K562 (cell line): Measurements from ENCODE around the gene CDCP2. TPM values are rescaled to one million over a fixed set of nuclear protein-coding genes. Genes with fewer than 3 reads are reported as not detected.

ENCODE experiments used
- CREBBP ChIP-seq: IDR thresholded peaks from one replicate; pipeline ENCODE4 v1.6.1; 2012; ENCODE audit warnings: low read depth, mild to moderate bottlenecking, control low read depth, inconsistent platforms, low read length
- DMBX1 ChIP-seq: fragments of 250-450 bp; sonication (Bioruptor Pico); IDR thresholded peaks from 2 replicates; pipeline ENCODE4 v1.8.0; 2022; ENCODE audit warnings: inconsistent platforms, mild to moderate bottlenecking, moderate library complexity, borderline replicate concordance
- EP300 ChIP-seq: IDR thresholded peaks from 2 replicates; pipeline ENCODE4 v1.6.1; 2012; ENCODE audit warnings: low read length, improper control_type of control experiment
- FUS ChIP-seq: fragments of 200-400 bp; formaldehyde crosslinking; optimal IDR thresholded peaks from 2 replicates; pipeline ENCODE3; 2017; ENCODE audit warnings: low read depth, low read length
- MAFG ChIP-seq: fragments of 450-650 bp; conservative IDR thresholded peaks from 2 replicates; pipeline ENCODE4 v1.6.1; 2016; ENCODE audit warnings: missing genetic modification characterization, missing compliant biosample characterization
- MTA2 ChIP-seq: fragments of 450-650 bp; IDR thresholded peaks from 2 replicates; pipeline ENCODE4 v1.6.1; 2016; ENCODE audit warnings: low read depth
- NUFIP1 ChIP-seq: fragments of 450-650 bp; IDR thresholded peaks from 2 replicates; pipeline ENCODE4 v1.6.1; 2018; ENCODE audit not compliant: partially characterized antibody
- RAD21 ChIP-seq, 2 experiments: fragments of 250-450 bp in 1 of 2; fragments of 450-650 bp in 1 of 2; sonication (Bioruptor Pico) in 1 of 2; formaldehyde crosslinking in 1 of 2; IDR thresholded peaks in 1 of 2; conservative IDR thresholded peaks in 1 of 2; 2 replicates each; pipeline versions ENCODE4 v1.4.0 to v1.8.0; 2020 to 2022; ENCODE audit warnings: mild to moderate bottlenecking in 2 of 2, moderate library complexity in 1 of 2
- RFX7 ChIP-seq: fragments of 250-450 bp; sonication (Bioruptor Pico); IDR thresholded peaks from 2 replicates; pipeline ENCODE4 v1.5.1; 2021; ENCODE audit warnings: mild to moderate bottlenecking
- TAF9B ChIP-seq: fragments of 450-650 bp; IDR thresholded peaks from 2 replicates; pipeline ENCODE4 v1.6.1; 2018; ENCODE audit warnings: mild to moderate bottlenecking; ENCODE audit not compliant: partially characterized antibody
- U2AF1 ChIP-seq: fragments of 200-400 bp; formaldehyde crosslinking; optimal IDR thresholded peaks from 2 replicates; pipeline ENCODE3; 2017; ENCODE audit warnings: mild to moderate bottlenecking, low read depth, low read length, moderate library complexity
- ZNF133 ChIP-seq: fragments of 250-450 bp; sonication (Bioruptor Pico); IDR thresholded peaks from 2 replicates; pipeline ENCODE4 v1.4.0; 2020; ENCODE audit warnings: mild to moderate bottlenecking
- ZNF175 ChIP-seq: fragments of 200-800 bp; sonication (Bioruptor generic); IDR thresholded peaks from 2 replicates; pipeline ENCODE4 v1.6.1; 2016; ENCODE audit warnings: low read depth, mild to moderate bottlenecking, missing genetic modification characterization, missing compliant biosample characterization
- ZNF224 ChIP-seq: sonication (generic); formaldehyde crosslinking; IDR thresholded peaks from 2 replicates; pipeline ENCODE4 v1.8.0; 2022; ENCODE audit warnings: mild to moderate bottlenecking, missing genetic modification reagents
- ZNF23 ChIP-seq: fragments of 250-450 bp; sonication (Bioruptor Pico); IDR thresholded peaks from 2 replicates; pipeline ENCODE4 v1.4.0; 2020; ENCODE audit warnings: mild to moderate bottlenecking
- ZNF583 ChIP-seq: fragments of 250-450 bp; sonication (Bioruptor Pico); IDR thresholded peaks from 2 replicates; pipeline ENCODE4 v1.4.0; 2020
- polyA plus RNA-seq, 8 experiments: library from polyadenylated mRNA; depleted of rRNA in 4 of 8; stranded (reverse) in 5 of 8; unstranded in 3 of 8; fragments of >200 nt; fragmentation: Nextera tagmentation in 2 of 8; fragmentation: Illumina TruSeq in 1 of 8; extraction: Ambion mirVana in 2 of 8; extraction: Trizol in 1 of 8; gene quantifications; 2 replicates each; pipeline versions ENCODE4 v1.2.1 to v1.2.3, GENCODE V29; 2011 to 2014; ENCODE audit warnings: inconsistent platforms in 1 of 8, missing spikeins in 1 of 8
- total RNA-seq, 7 experiments: library from RNA; depleted of rRNA in 6 of 7; stranded (reverse); fragments of >200 nt in 6 of 7; fragmentation: Illumina TruSeq in 2 of 7; extraction: Trizol in 2 of 7; gene quantifications; 2 replicates each; pipeline versions ENCODE4 v1.2.1 to v1.2.3, GENCODE V29; 2011 to 2021; ENCODE audit warnings: low replicate concordance in 1 of 7
- TF ChIP-seq, protein P1 (sequence below): fragments of 250-450 bp; sonication (Bioruptor Pico); IDR thresholded peaks from 2 replicates; pipeline ENCODE4 v1.8.0; 2022; ENCODE audit warnings: inconsistent platforms
- TF ChIP-seq, protein P2 (sequence below): fragments of 250-450 bp; sonication (Bioruptor Pico); IDR thresholded peaks from 2 replicates; pipeline ENCODE4 v1.9.0; 2021; ENCODE audit warnings: mild to moderate bottlenecking, inconsistent platforms
- TF ChIP-seq, protein P3 (sequence below): fragments of 250-450 bp; sonication (Bioruptor Pico); IDR thresholded peaks from 2 replicates; pipeline ENCODE4 v1.8.0; 2022; ENCODE audit warnings: moderate library complexity, mild to moderate bottlenecking, inconsistent platforms
- TF ChIP-seq, protein P4 (sequence below): fragments of 450-650 bp; formaldehyde crosslinking; IDR thresholded peaks from 2 replicates; pipeline ENCODE4 v1.4.0; 2022; ENCODE audit warnings: mild to moderate bottlenecking, moderate library complexity
- TF ChIP-seq, protein P5 (sequence below): fragments of 250-450 bp; sonication (Bioruptor Pico); IDR thresholded peaks from 2 replicates; pipeline ENCODE4 v1.5.0; 2021; ENCODE audit warnings: mild to moderate bottlenecking, borderline replicate concordance

Gene CDCP2
- total and polyA plus RNA-seq, 9 of the 15 experiments (the other 6 are each of a cell fraction or from before 2014, with no cell fraction given), result not detected

DNA sequence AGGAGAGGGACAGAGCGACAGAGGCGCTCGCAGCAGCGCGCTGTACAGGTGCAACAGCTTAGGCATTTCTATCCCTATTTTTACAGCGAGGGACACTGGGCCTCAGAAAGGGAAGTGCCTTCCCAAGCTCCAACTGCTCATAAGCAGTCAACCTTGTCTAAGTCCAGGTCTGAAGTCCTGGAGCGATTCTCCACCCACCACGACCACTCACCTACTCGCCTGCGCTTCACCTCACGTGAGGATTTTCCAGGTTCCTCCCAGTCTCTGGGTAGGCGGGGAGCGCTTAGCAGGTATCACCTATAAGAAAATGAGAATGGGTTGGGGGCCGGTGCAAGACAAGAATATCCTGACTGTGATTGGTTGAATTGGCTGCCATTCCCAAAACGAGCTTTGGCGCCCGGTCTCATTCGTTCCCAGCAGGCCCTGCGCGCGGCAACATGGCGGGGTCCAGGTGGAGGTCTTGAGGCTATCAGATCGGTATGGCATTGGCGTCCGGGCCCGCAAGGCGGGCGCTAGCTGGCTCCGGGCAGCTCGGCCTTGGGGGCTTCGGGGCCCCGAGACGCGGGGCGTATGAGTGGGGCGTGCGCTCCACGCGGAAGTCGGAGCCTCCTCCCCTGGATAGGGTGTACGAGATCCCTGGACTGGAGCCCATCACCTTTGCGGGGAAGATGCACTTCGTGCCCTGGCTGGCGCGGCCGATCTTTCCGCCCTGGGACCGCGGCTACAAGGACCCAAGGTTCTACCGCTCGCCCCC, 47.1 kb upstream of the CDCP2 start, which contains the start of the genes CYB5RL and MRPL37 (continued):
- TF ChIP-seq, protein P1, sequence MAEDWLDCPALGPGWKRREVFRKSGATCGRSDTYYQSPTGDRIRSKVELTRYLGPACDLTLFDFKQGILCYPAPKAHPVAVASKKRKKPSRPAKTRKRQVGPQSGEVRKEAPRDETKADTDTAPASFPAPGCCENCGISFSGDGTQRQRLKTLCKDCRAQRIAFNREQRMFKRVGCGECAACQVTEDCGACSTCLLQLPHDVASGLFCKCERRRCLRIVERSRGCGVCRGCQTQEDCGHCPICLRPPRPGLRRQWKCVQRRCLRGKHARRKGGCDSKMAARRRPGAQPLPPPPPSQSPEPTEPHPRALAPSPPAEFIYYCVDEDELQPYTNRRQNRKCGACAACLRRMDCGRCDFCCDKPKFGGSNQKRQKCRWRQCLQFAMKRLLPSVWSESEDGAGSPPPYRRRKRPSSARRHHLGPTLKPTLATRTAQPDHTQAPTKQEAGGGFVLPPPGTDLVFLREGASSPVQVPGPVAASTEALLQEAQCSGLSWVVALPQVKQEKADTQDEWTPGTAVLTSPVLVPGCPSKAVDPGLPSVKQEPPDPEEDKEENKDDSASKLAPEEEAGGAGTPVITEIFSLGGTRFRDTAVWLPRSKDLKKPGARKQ (CRISPR knock-in tag), result no peak
- TF ChIP-seq CREBBP (no peak), ZNF583 (no peak), NUFIP1 (no peak), DMBX1 (CRISPR knock-in tag) (0 out of 2 replicates have a peak, but pooled peaks have one; percentile 48), ZNF23 (CRISPR knock-in tag) (no peak), RAD21 (CRISPR knock-in tag; conservative IDR thresholded peaks at IDR 0.05 in 1 of 2, IDR thresholded peaks at IDR 0.05 in 1 of 2) (0 out of 4 replicates have a peak, but pooled peaks of 1 of the 2 experiments have one; percentile 10), MTA2 (no peak), TAF9B (peak; percentile 84), U2AF1 (no peak), ZNF133 (CRISPR knock-in tag) (no peak), RFX7 (CRISPR knock-in tag) (no peak), ZNF224 (CRISPR knock-in tag) (no peak), EP300 (no peak; the same call in 1 of the 2 replicates), ZNF175 (CRISPR knock-in tag) (no peak), FUS (no peak), MAFG (tag) (no peak)
- TF ChIP-seq, protein P2, sequence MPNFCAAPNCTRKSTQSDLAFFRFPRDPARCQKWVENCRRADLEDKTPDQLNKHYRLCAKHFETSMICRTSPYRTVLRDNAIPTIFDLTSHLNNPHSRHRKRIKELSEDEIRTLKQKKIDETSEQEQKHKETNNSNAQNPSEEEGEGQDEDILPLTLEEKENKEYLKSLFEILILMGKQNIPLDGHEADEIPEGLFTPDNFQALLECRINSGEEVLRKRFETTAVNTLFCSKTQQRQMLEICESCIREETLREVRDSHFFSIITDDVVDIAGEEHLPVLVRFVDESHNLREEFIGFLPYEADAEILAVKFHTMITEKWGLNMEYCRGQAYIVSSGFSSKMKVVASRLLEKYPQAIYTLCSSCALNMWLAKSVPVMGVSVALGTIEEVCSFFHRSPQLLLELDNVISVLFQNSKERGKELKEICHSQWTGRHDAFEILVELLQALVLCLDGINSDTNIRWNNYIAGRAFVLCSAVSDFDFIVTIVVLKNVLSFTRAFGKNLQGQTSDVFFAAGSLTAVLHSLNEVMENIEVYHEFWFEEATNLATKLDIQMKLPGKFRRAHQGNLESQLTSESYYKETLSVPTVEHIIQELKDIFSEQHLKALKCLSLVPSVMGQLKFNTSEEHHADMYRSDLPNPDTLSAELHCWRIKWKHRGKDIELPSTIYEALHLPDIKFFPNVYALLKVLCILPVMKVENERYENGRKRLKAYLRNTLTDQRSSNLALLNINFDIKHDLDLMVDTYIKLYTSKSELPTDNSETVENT (CRISPR knock-in tag), result no peak
- TF ChIP-seq, protein P3, sequence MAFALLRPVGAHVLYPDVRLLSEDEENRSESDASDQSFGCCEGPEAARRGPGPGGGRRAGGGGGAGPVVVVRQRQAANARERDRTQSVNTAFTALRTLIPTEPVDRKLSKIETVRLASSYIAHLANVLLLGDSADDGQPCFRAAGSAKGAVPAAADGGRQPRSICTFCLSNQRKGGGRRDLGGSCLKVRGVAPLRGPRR, result no peak
- TF ChIP-seq, protein P4, sequence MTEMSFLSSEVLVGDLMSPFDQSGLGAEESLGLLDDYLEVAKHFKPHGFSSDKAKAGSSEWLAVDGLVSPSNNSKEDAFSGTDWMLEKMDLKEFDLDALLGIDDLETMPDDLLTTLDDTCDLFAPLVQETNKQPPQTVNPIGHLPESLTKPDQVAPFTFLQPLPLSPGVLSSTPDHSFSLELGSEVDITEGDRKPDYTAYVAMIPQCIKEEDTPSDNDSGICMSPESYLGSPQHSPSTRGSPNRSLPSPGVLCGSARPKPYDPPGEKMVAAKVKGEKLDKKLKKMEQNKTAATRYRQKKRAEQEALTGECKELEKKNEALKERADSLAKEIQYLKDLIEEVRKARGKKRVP (CRISPR knock-in tag), result no peak
- TF ChIP-seq, protein P5, sequence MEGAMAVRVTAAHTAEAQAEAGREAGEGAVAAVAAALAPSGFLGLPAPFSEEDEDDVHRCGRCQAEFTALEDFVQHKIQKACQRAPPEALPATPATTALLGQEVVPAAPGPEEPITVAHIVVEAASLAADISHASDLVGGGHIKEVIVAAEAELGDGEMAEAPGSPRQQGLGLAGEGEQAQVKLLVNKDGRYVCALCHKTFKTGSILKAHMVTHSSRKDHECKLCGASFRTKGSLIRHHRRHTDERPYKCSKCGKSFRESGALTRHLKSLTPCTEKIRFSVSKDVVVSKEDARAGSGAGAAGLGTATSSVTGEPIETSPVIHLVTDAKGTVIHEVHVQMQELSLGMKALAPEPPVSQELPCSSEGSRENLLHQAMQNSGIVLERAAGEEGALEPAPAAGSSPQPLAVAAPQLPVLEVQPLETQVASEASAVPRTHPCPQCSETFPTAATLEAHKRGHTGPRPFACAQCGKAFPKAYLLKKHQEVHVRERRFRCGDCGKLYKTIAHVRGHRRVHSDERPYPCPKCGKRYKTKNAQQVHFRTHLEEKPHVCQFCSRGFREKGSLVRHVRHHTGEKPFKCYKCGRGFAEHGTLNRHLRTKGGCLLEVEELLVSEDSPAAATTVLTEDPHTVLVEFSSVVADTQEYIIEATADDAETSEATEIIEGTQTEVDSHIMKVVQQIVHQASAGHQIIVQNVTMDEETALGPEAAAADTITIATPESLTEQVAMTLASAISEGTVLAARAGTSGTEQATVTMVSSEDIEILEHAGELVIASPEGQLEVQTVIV, result no peak
